Ishikawa (cell line): ENCODE data around the gene MRPS22.

Experiments
- CEBPB ChIP-seq: IDR thresholded peaks from 2 replicates; pipeline ENCODE4 v1.6.1; 2012
- EGR1 ChIP-seq: IDR thresholded peaks from 2 replicates; pipeline ENCODE4 v1.6.1; 2012
- EP300 ChIP-seq: IDR thresholded peaks from 2 replicates; pipeline ENCODE4 v1.6.1; 2012; ENCODE audit warnings: borderline replicate concordance
- MAX ChIP-seq: IDR thresholded peaks from 2 replicates; pipeline ENCODE4 v1.6.1; 2012
- RAD21 ChIP-seq: IDR thresholded peaks from 2 replicates; pipeline ENCODE4 v1.6.1; 2012; ENCODE audit warnings: low read depth
- REST ChIP-seq: IDR thresholded peaks from 2 replicates; pipeline ENCODE4 v1.6.1; 2012; ENCODE audit warnings: low read depth, mild to moderate bottlenecking
- TAF1 ChIP-seq: IDR thresholded peaks from 2 replicates; pipeline ENCODE4 v1.6.1; 2012; ENCODE audit warnings: low read depth, mild to moderate bottlenecking
- TCF12 ChIP-seq: IDR thresholded peaks from 2 replicates; pipeline ENCODE4 v1.6.1; 2012; ENCODE audit warnings: low read depth
- YY1 ChIP-seq: IDR thresholded peaks from 2 replicates; pipeline ENCODE4 v1.6.1; 2012; ENCODE audit warnings: low read depth
- ZBTB7A ChIP-seq: IDR thresholded peaks from 2 replicates; pipeline ENCODE4 v1.6.1; 2012; ENCODE audit warnings: low read depth

GRCh38 chr3:139310474-139310933 is 33.3 kb upstream of the MRPS22 start:
- TF ChIP-seq RAD21 = no peak
- TF ChIP-seq YY1 = no peak
- no peak for TF ChIP-seq EP300
- TF ChIP-seq REST = no peak
- TF ChIP-seq TAF1 = no peak
- no peak for TF ChIP-seq MAX
- TF ChIP-seq CEBPB = no peak
- TF ChIP-seq ZBTB7A = no peak
- TF ChIP-seq TCF12 = no peak
- TF ChIP-seq EGR1 = no peak
